B cell (primary cell): ENCODE results near the gene DAP. TPM values are rescaled to one million over a fixed set of nuclear protein-coding genes. Genes with fewer than 3 reads are reported as not detected.

Experiments
- ATAC-seq: fragments of 200-7000 bp; cut with Tn5 transposase; one replicate; pipeline ENCODE4 v1.10.0; 2021; ENCODE audit warnings: low read depth, mild to moderate bottlenecking, moderate number of reproducible peaks, moderate library complexity
- CTCF ChIA-PET: fragments of 350-600 bp; sonication (Branson Sonifier 250); formaldehyde crosslinking; loops from one replicate; lab custom pipeline; 2021; ENCODE audit warnings: antibody characterized with exemption, inconsistent platforms; lab: Charles Lee
- POLR2A ChIA-PET: fragments of 350-600 bp; sonication (Branson Sonifier 250); formaldehyde crosslinking; loops from one replicate; lab custom pipeline; 2021; ENCODE audit warnings: antibody characterized with exemption; lab: Charles Lee
- DNase-seq: peaks from one replicate; pipeline ENCODE4 v3.0.0; 2013
- H2AFZ ChIP-seq: 2 replicates; pipeline ENCODE4 v1.6.1; 2012; ENCODE audit warnings: mild to moderate bottlenecking, low read depth, low read length; ENCODE audit not compliant: insufficient read depth, poor library complexity, severe bottlenecking
- H3K27ac ChIP-seq, 2 donors: 1 replicate in 1 of 2; 2 replicates in 1 of 2; pipeline ENCODE4 v1.5.1; 2012 to 2013; ENCODE audit warnings: low read length in 2 of 2, mild to moderate bottlenecking in 2 of 2, moderate library complexity in 1 of 2
- H3K27me3 ChIP-seq, 4 experiments: fragments of 200-600 bp in 1 of 4; sonication (generic) in 1 of 4; replicated peaks in 1 of 4; 1 replicate in 2 of 4; 2 replicates in 2 of 4; pipeline versions ENCODE4 v1.6.1 to v1.7.0; 2013 to 2016; ENCODE audit warnings: low read length in 3 of 4, mild to moderate bottlenecking in 2 of 4, mixed read lengths in 1 of 4, moderate library complexity in 1 of 4; ENCODE audit not compliant: insufficient read depth in 4 of 4, control insufficient read depth in 3 of 4; ENCODE audit errors: control extremely low read depth in 1 of 4
- H3K36me3 ChIP-seq, 2 experiments: replicated peaks in 1 of 2; 1 replicate in 1 of 2; 2 replicates in 1 of 2; pipeline versions ENCODE4 v1.6.1 to v1.7.1; 2013; ENCODE audit warnings: low read length in 1 of 2; ENCODE audit not compliant: insufficient read depth in 2 of 2, control insufficient read depth in 1 of 2; ENCODE audit errors: control extremely low read depth in 1 of 2, extremely low read depth in 1 of 2
- H3K4me1 ChIP-seq, 2 donors: fragments of 200-600 bp in 1 of 2; sonication (generic) in 1 of 2; 1 replicate in 1 of 2; 2 replicates in 1 of 2; pipeline versions ENCODE4 v1.5.1 to v1.6.1; 2013 to 2017; ENCODE audit warnings: low read length in 2 of 2; ENCODE audit not compliant: control insufficient read depth in 2 of 2, insufficient read depth in 2 of 2
- H3K4me2 ChIP-seq: replicated peaks from 2 replicates; pipeline ENCODE3; 2012; ENCODE audit warnings: mild to moderate bottlenecking, low read depth, low read length; ENCODE audit not compliant: poor library complexity, severe bottlenecking
- H3K4me3 ChIP-seq, 5 experiments: fragments of 200-600 bp in 1 of 5; sonication (generic) in 1 of 5; 1 replicate in 3 of 5; 2 replicates in 2 of 5; pipeline versions ENCODE4 v1.5.1 to v1.7.0; 2011 to 2016; ENCODE audit warnings: low read length in 4 of 5, mild to moderate bottlenecking in 4 of 5, low read depth in 2 of 5, control low read depth in 1 of 5, moderate library complexity in 1 of 5; ENCODE audit not compliant: insufficient read depth in 1 of 5; ENCODE audit errors: control extremely low read depth in 1 of 5, extremely low read depth in 1 of 5
- H3K79me2 ChIP-seq: fragments of 200-600 bp; sonication (generic); one replicate; pipeline ENCODE4 v1.6.0; 2016; ENCODE audit warnings: low read length; ENCODE audit not compliant: control insufficient read depth, insufficient read depth
- H3K9ac ChIP-seq: fragments of 200-600 bp; sonication (generic); 2 replicates; pipeline ENCODE4 v1.6.1; 2017; ENCODE audit warnings: mild to moderate bottlenecking, low read length, moderate library complexity
- H3K9me3 ChIP-seq, 3 donors: one replicate each; pipeline versions ENCODE4 v1.6.1 to v1.7.1; 2013; ENCODE audit warnings: low read length in 2 of 3; ENCODE audit not compliant: control insufficient read depth in 2 of 3, insufficient read depth in 1 of 3; ENCODE audit errors: control extremely low read depth in 1 of 3
- H4K20me1 ChIP-seq: 2 replicates; pipeline ENCODE4 v1.6.0; 2012; ENCODE audit warnings: mild to moderate bottlenecking, low read length; ENCODE audit not compliant: insufficient read depth, control insufficient read depth, poor library complexity, severe bottlenecking
- H3K27ac Mint-ChIP-seq: one replicate; pipeline ENCODE4 v1.8.0; 2021; ENCODE audit warnings: mixed read lengths
- H3K27me3 Mint-ChIP-seq: one replicate; pipeline ENCODE4 v1.8.0; 2021; ENCODE audit warnings: mixed read lengths
- H3K4me1 Mint-ChIP-seq: one replicate; pipeline ENCODE4 v1.8.0; 2021; ENCODE audit warnings: mixed read lengths
- H3K4me3 Mint-ChIP-seq: one replicate; pipeline ENCODE4 v1.8.0; 2021; ENCODE audit warnings: mixed read lengths
- H3K9me3 Mint-ChIP-seq: one replicate; pipeline ENCODE4 v1.8.0; 2022; ENCODE audit warnings: mixed read lengths; ENCODE audit not compliant: insufficient read depth
- EZH2 ChIP-seq: IDR thresholded peaks from 2 replicates; pipeline ENCODE4 v1.6.1; 2012; ENCODE audit warnings: borderline replicate concordance, low read depth, mild to moderate bottlenecking, moderate library complexity, low read length; ENCODE audit not compliant: insufficient read depth, poor library complexity, severe bottlenecking
- WGBS: methylation state at CpG from one replicate; pipeline ENCODE4 v1.1.5; 2013; ENCODE audit warnings: missing lambda C conversion rate; ENCODE audit not compliant: insufficient coverage; 5-methylcytosine and 5-hydroxymethylcytosine counted together
- intact Hi-C: fragments of 100-400 bp; cut with micrococcal nuclease; formaldehyde crosslinking; loops from one replicate; pipeline ENCODE4 v1.10.0; 2022
- polyA plus RNA-seq: library from polyadenylated mRNA; depleted of rRNA; stranded (reverse); fragments of >200 nt; gene quantifications from 2 replicates; pipeline ENCODE4 v1.2.3, GENCODE V29; 2012
- total RNA-seq, 2 donors: library from RNA; stranded (reverse); fragments of 120-200 nt in 1 of 2; gene quantifications; 1 replicate in 1 of 2; 2 replicates in 1 of 2; pipeline versions ENCODE4 v1.2.3 to v1.2.4, GENCODE V29; 2013 to 2022
- TF ChIP-seq, protein P1 (sequence below): fragments of 200-600 bp; IDR thresholded peaks from one replicate; pipeline ENCODE4 v1.8.0; 2022; ENCODE audit warnings: antibody characterized with exemption, mild to moderate bottlenecking

Gene DAP
- total and polyA plus RNA-seq, 2 donors (not counting 1 experiment from before 2014, with no cell fraction given): 42.6 to 49.8 TPM

DNA sequence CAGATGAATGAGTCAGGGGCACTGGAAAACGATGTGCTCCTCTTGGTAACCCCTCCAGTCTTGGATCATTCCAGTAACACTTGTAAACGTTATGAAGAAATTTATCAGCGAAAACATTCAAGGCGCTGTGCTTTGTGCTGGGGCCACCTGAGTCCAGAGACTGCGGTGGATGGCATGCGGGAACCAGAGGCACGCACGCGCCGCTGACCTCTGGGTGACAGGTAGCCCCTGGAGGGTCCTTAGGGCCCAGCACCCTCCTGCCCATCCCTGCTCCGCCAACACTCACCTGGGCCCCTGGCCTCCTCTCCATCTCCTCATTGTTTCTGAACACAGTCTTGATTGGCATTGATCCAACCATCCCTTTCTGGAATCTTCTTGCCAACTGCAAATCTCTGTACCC lies 86.9 kb downstream of the DAP start:
- no peaks in the 10 kb centered on the region for H3K4me1 ChIP-seq
- Mint-ChIP-seq H3K27ac (no peak overlapping the region), H3K4me3 (no peak overlapping the region), H3K9me3 (peaks cover 2% of the 10 kb centered on the region), H3K4me1 (peaks cover 2% of the 10 kb centered on the region), H3K27me3 (no peaks in the 10 kb centered on the region)
- no peak overlapping the region for H2AFZ ChIP-seq
- ATAC-seq: no peak
- H3K79me2 ChIP-seq: no peaks in the 10 kb centered on the region
- peaks cover 0 to 17% of the 10 kb centered on the region in 2 experiments for H3K36me3 ChIP-seq
- no peak for DNase-seq
- intact Hi-C loops: no loop called here
- peaks cover 0 to 8% (median 0%) of the 10 kb centered on the region in 3 donors for H3K9me3 ChIP-seq
- H4K20me1 ChIP-seq: no peaks in the 10 kb centered on the region
- TF ChIP-seq, protein P1, sequence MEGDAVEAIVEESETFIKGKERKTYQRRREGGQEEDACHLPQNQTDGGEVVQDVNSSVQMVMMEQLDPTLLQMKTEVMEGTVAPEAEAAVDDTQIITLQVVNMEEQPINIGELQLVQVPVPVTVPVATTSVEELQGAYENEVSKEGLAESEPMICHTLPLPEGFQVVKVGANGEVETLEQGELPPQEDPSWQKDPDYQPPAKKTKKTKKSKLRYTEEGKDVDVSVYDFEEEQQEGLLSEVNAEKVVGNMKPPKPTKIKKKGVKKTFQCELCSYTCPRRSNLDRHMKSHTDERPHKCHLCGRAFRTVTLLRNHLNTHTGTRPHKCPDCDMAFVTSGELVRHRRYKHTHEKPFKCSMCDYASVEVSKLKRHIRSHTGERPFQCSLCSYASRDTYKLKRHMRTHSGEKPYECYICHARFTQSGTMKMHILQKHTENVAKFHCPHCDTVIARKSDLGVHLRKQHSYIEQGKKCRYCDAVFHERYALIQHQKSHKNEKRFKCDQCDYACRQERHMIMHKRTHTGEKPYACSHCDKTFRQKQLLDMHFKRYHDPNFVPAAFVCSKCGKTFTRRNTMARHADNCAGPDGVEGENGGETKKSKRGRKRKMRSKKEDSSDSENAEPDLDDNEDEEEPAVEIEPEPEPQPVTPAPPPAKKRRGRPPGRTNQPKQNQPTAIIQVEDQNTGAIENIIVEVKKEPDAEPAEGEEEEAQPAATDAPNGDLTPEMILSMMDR: no peak
- POLR2A ChIA-PET: no interaction called here
- no peak overlapping the region for H3K4me3 ChIP-seq
- 92% methylated on average over 11 of the region's 11 CpGs for WGBS
- no peak overlapping the region for H3K27ac ChIP-seq
- H3K4me2 ChIP-seq: no peak overlapping the region
- no peak overlapping the region for H3K9ac ChIP-seq
- H3K27me3 ChIP-seq: no peaks in the 10 kb centered on the region
- CTCF ChIA-PET: interaction anchor here (0.6 kb wide), 1 partner anchor 323 kb away, joined by 3 read pairs; no protein-coding TSS in a partner anchor

DNA sequence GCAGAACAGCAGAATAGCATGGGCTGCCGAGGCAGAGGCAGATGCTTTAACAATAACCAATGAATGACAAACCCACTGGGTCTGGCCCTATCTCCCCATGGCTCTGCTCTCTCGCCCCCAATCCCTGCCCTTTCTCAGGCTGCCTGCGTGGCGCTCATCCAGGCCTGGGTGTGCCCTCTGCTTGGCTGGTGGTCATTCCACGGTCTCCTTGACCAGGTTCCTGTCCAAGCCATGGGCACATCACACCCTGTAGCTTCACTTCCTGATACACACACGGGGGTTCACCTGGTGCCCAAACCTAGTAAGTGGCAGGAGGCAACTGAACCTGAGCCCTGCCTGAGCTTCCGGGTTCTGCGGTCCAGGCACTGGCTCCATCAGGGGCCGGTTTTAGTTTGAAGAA lies 87.6 kb downstream of the DAP start:
- Histone ChIP-seq H2AFZ (no peak overlapping the region), H3K4me3 (no peak overlapping the region), H3K4me1 (no peaks in the 10 kb centered on the region), H4K20me1 (no peaks in the 10 kb centered on the region), H3K79me2 (no peaks in the 10 kb centered on the region), H3K36me3 (peaks cover 0 to 11% of the 10 kb centered on the region in 2 experiments), H3K4me2 (no peak overlapping the region), H3K27ac (no peak overlapping the region), H3K27me3 (no peaks in the 10 kb centered on the region), H3K9me3 (peaks cover 0 to 8% (median 0%) of the 10 kb centered on the region in 3 donors), H3K9ac (no peak overlapping the region)
- H3K27me3 Mint-ChIP-seq: no peaks in the 10 kb centered on the region
- 91% methylated on average over 7 of the region's 9 CpGs for WGBS
- H3K4me3 Mint-ChIP-seq: no peak overlapping the region
- ChIA-PET POLR2A (interaction anchor here (0.7 kb wide), 1 partner anchor 65 kb away, joined by 5 read pairs; no protein-coding TSS in a partner anchor), CTCF (interaction anchor here (0.6 kb wide), 1 partner anchor 324 kb away, joined by 3 read pairs; no protein-coding TSS in a partner anchor)
- ATAC-seq: no peak
- intact Hi-C loops: no loop called here
- DNase-seq: no peak
- no peak for TF ChIP-seq EZH2
- TF ChIP-seq, protein P1: no peak
- no peak overlapping the region for H3K27ac Mint-ChIP-seq
- H3K9me3 Mint-ChIP-seq: peaks cover 2% of the 10 kb centered on the region
- H3K4me1 Mint-ChIP-seq: peaks cover 2% of the 10 kb centered on the region
